Suprapubic skin (tissue), 4 donors: ENCODE measurements around the gene SLC30A2. TPM values are rescaled to one million over a fixed set of nuclear protein-coding genes. Genes with fewer than 3 reads are reported as not detected.

Source experiments
- DNase-seq, 2 donors: peaks; one replicate each; pipeline ENCODE4 v3.0.0-alpha.2; 2019; ENCODE audit warnings: low spot score in 2 of 2
- H3K27ac ChIP-seq: fragments of 200-600 bp; sonication (generic); one replicate; pipeline ENCODE4 v1.5.1; 2019
- H3K27me3 ChIP-seq: fragments of 200-600 bp; sonication (generic); one replicate; pipeline ENCODE4 v1.5.1; 2019
- H3K36me3 ChIP-seq: fragments of 200-600 bp; sonication (generic); one replicate; pipeline ENCODE4 v1.5.1; 2019
- H3K4me1 ChIP-seq: fragments of 200-600 bp; sonication (generic); one replicate; pipeline ENCODE4 v1.5.1; 2019
- H3K4me3 ChIP-seq: fragments of 200-600 bp; sonication (generic); one replicate; pipeline ENCODE4 v1.5.1; 2019; ENCODE audit warnings: mild to moderate bottlenecking
- H3K9me3 ChIP-seq: fragments of 200-600 bp; sonication (generic); one replicate; pipeline ENCODE4 v1.5.1; 2019
- CTCF ChIP-seq, 2 donors: fragments of 200-600 bp in 1 of 2; fragments of 450-650 bp in 1 of 2; sonication (generic) in 1 of 2; IDR thresholded peaks; one replicate each; pipeline ENCODE4 v1.5.1; 2016 to 2019; ENCODE audit warnings: antibody characterized with exemption in 2 of 2, mild to moderate bottlenecking in 1 of 2, moderate library complexity in 1 of 2
- EP300 ChIP-seq: sonication (generic); formaldehyde crosslinking; IDR thresholded peaks from one replicate; pipeline ENCODE4 v1.6.1; 2017; ENCODE audit warnings: antibody characterized with exemption
- POLR2A ChIP-seq, 2 donors: fragments of 450-650 bp; IDR thresholded peaks; one replicate each; pipeline ENCODE4 v1.6.1; 2017; ENCODE audit warnings: antibody characterized with exemption in 2 of 2, mild to moderate bottlenecking in 2 of 2, moderate library complexity in 2 of 2
- POLR2AphosphoS5 ChIP-seq, 3 donors: sonication (generic); formaldehyde crosslinking; IDR thresholded peaks; one replicate each; pipeline ENCODE4 v1.6.1; 2017; ENCODE audit warnings: antibody characterized with exemption in 3 of 3
- WGBS: methylation state at CpG from one replicate; pipeline ENCODE4 v1.1.5; 2018; 5-methylcytosine and 5-hydroxymethylcytosine counted together
- total RNA-seq, 4 donors: library from RNA; depleted of rRNA; stranded (reverse); fragments of >200 nt; gene quantifications; one replicate each; pipeline ENCODE4 v1.1.0, GENCODE V29; 2016

Gene SLC30A2
- total RNA-seq, 4 donors from 2014 or later: 0.15 to 2.0 (median 1.1) TPM

GRCh38 chr1:26055041-26055440 lies 9.1 kb upstream of the SLC30A2 start:
- Histone ChIP-seq H3K27ac (no peak overlapping the region), H3K4me3 (no peak overlapping the region), H3K4me1 (no peaks in the 10 kb centered on the region), H3K36me3 (no peaks in the 10 kb centered on the region), H3K27me3 (peaks cover 30% of the 10 kb centered on the region), H3K9me3 (no peaks in the 10 kb centered on the region)
- TF ChIP-seq CTCF (IDR thresholded peaks at IDR 0.05) (no peak), POLR2A (IDR thresholded peaks at IDR 0.05) (no peak)
- WGBS: 76% methylated on average over 2 of the region's 2 CpGs
- no peak for DNase-seq

- Histone ChIP-seq H3K36me3 (no peaks in the 10 kb centered on the region), H3K4me1 (no peaks in the 10 kb centered on the region), H3K4me3 (no peak overlapping the region), H3K27me3 (peaks cover 38% of the 10 kb centered on the region), H3K27ac (no peak overlapping the region), H3K9me3 (no peaks in the 10 kb centered on the region)
- no peak for TF ChIP-seq POLR2AphosphoS5 (IDR thresholded peaks at IDR 0.05)
- TF ChIP-seq POLR2A (IDR thresholded peaks at IDR 0.05): no peak
- no peak for TF ChIP-seq CTCF (IDR thresholded peaks at IDR 0.05)
- TF ChIP-seq EP300: no peak
- no peak for DNase-seq
- WGBS: 55% methylated on average over 14 of the region's 16 CpGs
These were observed 8.0 kb upstream of the SLC30A2 start for GRCh38 chr1:26053718-26054560.

GRCh38 chr1:26050248-26050640 lies 4.3 kb upstream of the SLC30A2 start:
- Histone ChIP-seq H3K36me3 (no peaks in the 10 kb centered on the region), H3K4me1 (peaks cover 18% of the 10 kb centered on the region), H3K27ac (no peak overlapping the region), H3K4me3 (no peak overlapping the region), H3K27me3 (peaks cover 73% of the 10 kb centered on the region), H3K9me3 (no peaks in the 10 kb centered on the region)
- whole genome bisulfite sequencing: 92% methylated on average over 6 of the region's 6 CpGs
- TF ChIP-seq POLR2AphosphoS5 (IDR thresholded peaks at IDR 0.05) (no peak), POLR2A (IDR thresholded peaks at IDR 0.05) (no peak), CTCF (IDR thresholded peaks at IDR 0.05) (no peak), EP300 (no peak)
- no peak for DNase-seq

- Histone ChIP-seq H3K36me3 (no peaks in the 10 kb centered on the region), H3K9me3 (no peaks in the 10 kb centered on the region), H3K27me3 (peaks cover 78% of the 10 kb centered on the region), H3K27ac (no peak overlapping the region), H3K4me1 (peaks cover 20% of the 10 kb centered on the region), H3K4me3 (no peak overlapping the region)
- no peak for DNase-seq
- no peak for TF ChIP-seq EP300
- no peak for TF ChIP-seq POLR2AphosphoS5 (IDR thresholded peaks at IDR 0.05)
- no peak for TF ChIP-seq CTCF (IDR thresholded peaks at IDR 0.05)
- no peak for TF ChIP-seq POLR2A (IDR thresholded peaks at IDR 0.05)
- 82% methylated on average over 9 of the region's 10 CpGs for WGBS
These were observed 3.8 kb upstream of the SLC30A2 start for GRCh38 chr1:26049531-26050247.

- Histone ChIP-seq H3K9me3 (no peaks in the 10 kb centered on the region), H3K4me1 (peaks cover 20% of the 10 kb centered on the region), H3K36me3 (no peaks in the 10 kb centered on the region), H3K4me3 (no peak overlapping the region), H3K27ac (no peak overlapping the region), H3K27me3 (peaks cover 84% of the 10 kb centered on the region)
- no peak for TF ChIP-seq EP300
- no peak for TF ChIP-seq CTCF (IDR thresholded peaks at IDR 0.05)
- no peak for TF ChIP-seq POLR2AphosphoS5 (IDR thresholded peaks at IDR 0.05)
- no peak for TF ChIP-seq POLR2A (IDR thresholded peaks at IDR 0.05)
- DNase-seq: no peak
- WGBS: 79% methylated on average over 7 of the region's 7 CpGs
These were observed 1.5 kb upstream of the SLC30A2 start for GRCh38 chr1:26047278-26047874.
